Panc1 (cell line): ENCODE results near the gene PDLIM7. TPM values are rescaled to one million over a fixed set of nuclear protein-coding genes. Genes with fewer than 3 reads are reported as not detected.

Experiments
- ATAC-seq: fragments of 200-7000 bp; cut with Tn5 transposase; 2 replicates; pipeline ENCODE4 v1.9.1; 2020; ENCODE audit warnings: mild to moderate bottlenecking, moderate library complexity
- BruUV-seq: library from RNA; stranded (reverse); fragments of 400-500 nt; replicated peaks from 2 replicates; lab custom pipeline; 2021; lab: Mats Ljungman, UMichigan
- CTCF ChIA-PET: fragments of 300-600 bp; sonication (Branson Sonifier 250); formaldehyde crosslinking; loops from one replicate; lab custom pipeline; 2022; ENCODE audit warnings: antibody characterized with exemption; lab: Charles Lee
- POLR2A ChIA-PET: fragments of 300-600 bp; sonication (Branson Sonifier 250); formaldehyde crosslinking; loops from one replicate; lab custom pipeline; 2022; ENCODE audit warnings: antibody characterized with exemption; lab: Charles Lee
- DNase-seq: peaks from one replicate; pipeline ENCODE4 v3.0.0-alpha.2; 2010; ENCODE audit warnings: low read depth, low spot score
- H3K27ac ChIP-seq: 2 replicates; pipeline ENCODE4 v1.5.1; 2011; ENCODE audit warnings: mild to moderate bottlenecking, low read length, inconsistent platforms
- H3K27me3 ChIP-seq: fragments of 200-500 bp; sonication (Bioruptor generic); 2 replicates; pipeline ENCODE4 v1.6.0; 2014; ENCODE audit warnings: low read length, inconsistent platforms; ENCODE audit not compliant: control insufficient read depth, insufficient read depth
- H3K36me3 ChIP-seq: fragments of 200-500 bp; sonication (Bioruptor generic); 2 replicates; pipeline ENCODE4 v1.5.1; 2014; ENCODE audit warnings: inconsistent platforms, mild to moderate bottlenecking, low read length, moderate library complexity; ENCODE audit not compliant: control insufficient read depth, insufficient read depth
- H3K4me1 ChIP-seq: 2 replicates; pipeline ENCODE4 v1.5.1; 2011; ENCODE audit warnings: inconsistent platforms, mild to moderate bottlenecking, low read length, moderate library complexity; ENCODE audit not compliant: control insufficient read depth, insufficient read depth
- H3K4me3 ChIP-seq, 2 experiments: 2 replicates each; pipeline ENCODE4 v1.5.1; 2011 to 2012; ENCODE audit warnings: low read depth in 2 of 2, low read length in 2 of 2, mild to moderate bottlenecking in 2 of 2, inconsistent platforms in 1 of 2, moderate library complexity in 1 of 2
- H3K9me3 ChIP-seq: fragments of 200-500 bp; sonication (Bioruptor generic); 2 replicates; pipeline ENCODE4 v1.5.1; 2014; ENCODE audit warnings: low read depth, mild to moderate bottlenecking, inconsistent platforms, low read length, moderate library complexity; ENCODE audit not compliant: control insufficient read depth, insufficient read depth
- CTCF ChIP-seq: fragments of 450-650 bp; IDR thresholded peaks from 2 replicates; pipeline ENCODE4 v1.5.1; 2017; ENCODE audit warnings: mild to moderate bottlenecking
- POLR2AphosphoS5 ChIP-seq: IDR thresholded peaks from 2 replicates; pipeline ENCODE4 v1.6.1; 2012; ENCODE audit warnings: mild to moderate bottlenecking, low read depth, low read length, moderate library complexity
- REST ChIP-seq, 2 experiments: IDR thresholded peaks; 2 replicates each; pipeline ENCODE4 v1.6.1; 2011 to 2012; ENCODE audit warnings: low read depth in 2 of 2, control low read depth in 1 of 2, low read length in 1 of 2, mild to moderate bottlenecking in 1 of 2, moderate library complexity in 1 of 2; ENCODE audit not compliant: insufficient read depth in 1 of 2
- SIN3A ChIP-seq: IDR thresholded peaks from 2 replicates; pipeline ENCODE4 v1.6.1; 2012; ENCODE audit warnings: low read depth, mild to moderate bottlenecking, low read length, moderate library complexity, borderline replicate concordance; ENCODE audit not compliant: insufficient read depth
- TCF7L2 ChIP-seq: IDR thresholded peaks from 2 replicates; pipeline ENCODE4 v1.6.1; 2011; ENCODE audit warnings: mild to moderate bottlenecking, low read depth, low read length, inconsistent platforms
- in situ Hi-C: cut with HindIII; loops from 2 replicates; pipeline ENCODE4 v1.10.0; 2016; ENCODE audit warnings: low sequenced_read_pairs, low pct_unique_long_range_greater_than_20kb
- intact Hi-C: fragments of 100-400 bp; cut with micrococcal nuclease; formaldehyde crosslinking; loops from one replicate; pipeline ENCODE4 v1.10.0; 2022; ENCODE audit not compliant: unreplicated experiment
- total RNA-seq: library from RNA; stranded (reverse); gene quantifications from one replicate; pipeline ENCODE4 v1.2.1, GENCODE V29; 2021; ENCODE audit not compliant: unreplicated experiment

The PDLIM7 gene
- total RNA-seq, 1 experiment from 2014 or later = 62.9 TPM

GRCh38 chr5:177457852-177458681, 39.3 kb downstream of the PDLIM7 start:
- Histone ChIP-seq H3K36me3 (peaks cover 3% of the 10 kb centered on the region; the same call in 1 of the 2 replicates), H3K9me3 (no peaks in the 10 kb centered on the region), H3K4me3 (no peak overlapping the region), H3K27me3 (no peaks in the 10 kb centered on the region), H3K4me1 (peaks cover 21% of the 10 kb centered on the region), H3K27ac (no peak overlapping the region)
- ChIA-PET CTCF (interaction anchor here (0.8 to 1.2 kb wide), 6 partner anchors 14 to 149 kb away, joined by 3 to 7 read pairs (median 4); no protein-coding TSS in a partner anchor), POLR2A (no interaction called here)
- in situ Hi-C loops (no loop called here), intact Hi-C loops (loop anchor here (2.0 to 10.0 kb wide), 2 partner anchors 55 to 143 kb away; partner anchors contain the start of gene MXD3)
- TF ChIP-seq TCF7L2 (no peak), REST (IDR thresholded peaks at IDR 0.05; ENCODE audit: insufficient read depth in 1 of 2, low read depth in 2 of 2, low read length in 1 of 2) (no peak), CTCF (no peak), POLR2AphosphoS5 (no peak), SIN3A (no peak)
- BruUV-seq = no TSS peak
- ATAC-seq = no peak
- DNase-seq = no peak

- TSS peak; percentile 88 for BruUV-seq
- Histone ChIP-seq H3K36me3 (peaks cover 3% of the 10 kb centered on the region; the same call in 1 of the 2 replicates), H3K27me3 (no peaks in the 10 kb centered on the region), H3K9me3 (no peaks in the 10 kb centered on the region), H3K4me3 (no peak overlapping the region), H3K4me1 (peaks cover 28% of the 10 kb centered on the region), H3K27ac (peak overlapping the region; percentile 66; the same call in 1 of the 2 replicates)
- in situ Hi-C loops (no loop called here), intact Hi-C loops (loop anchor here (2.0 to 10.0 kb wide), 2 partner anchors 54 to 142 kb away; partner anchors contain the start of gene MXD3)
- peak; percentile 57 for ATAC-seq
- POLR2A ChIA-PET = no interaction called here
- no peak for TF ChIP-seq SIN3A
- peak; percentile 40; the same call in 1 of the 2 replicates for TF ChIP-seq POLR2AphosphoS5
- DNase-seq = peak; percentile 72
- CTCF ChIA-PET = interaction anchor here (0.8 to 1.2 kb wide), 8 partner anchors 15 to 152 kb away, joined by 3 to 7 read pairs (median 3); no protein-coding TSS in a partner anchor
Measured at GRCh38 chr5:177456976-177457851, 40.2 kb downstream of the PDLIM7 start.
